Keratinocyte (primary cell): ENCODE results near the gene FGF10.

Source experiments
- CTCF ChIP-seq, 3 experiments: IDR thresholded peaks in 1 of 3; conservative IDR thresholded peaks in 1 of 3; optimal IDR thresholded peaks in 1 of 3; 2 replicates in 2 of 3; 3 replicates in 1 of 3; pipeline versions ENCODE3 to v1.5.1; 2011; ENCODE audit warnings: low read length in 3 of 3, mild to moderate bottlenecking in 3 of 3, moderate library complexity in 2 of 3, control low read depth in 1 of 3, inconsistent platforms in 1 of 3; ENCODE audit not compliant: insufficient read depth in 2 of 3; ENCODE audit errors: extremely low read depth in 1 of 3
- EZH2 ChIP-seq: IDR thresholded peaks from one replicate; pipeline ENCODE4 v1.6.1; 2012; ENCODE audit warnings: inconsistent platforms, mild to moderate bottlenecking, low read length, moderate library complexity

- TF ChIP-seq CTCF (optimal IDR thresholded peaks at IDR 0.05 in 1 of 3, IDR thresholded peaks at IDR 0.05 in 1 of 3, conservative IDR thresholded peaks at IDR 0.05 in 1 of 3; ENCODE audit: extremely low read depth in 1 of 3, insufficient read depth in 2 of 3, low read length in 3 of 3) (no peak), EZH2 (no peak)
Measured at GRCh38 chr5:44320188-44320587, 69.0 kb downstream of the FGF10 start.
